Loucy (cell line): ENCODE data around the gene CLIC6.
"Not testable (repeated sequence)": the region's sequence is repeated elsewhere in the genome, so short reads cannot be mapped to it uniquely, and the experiment has no call there.

ENCODE experiments used
- H2AFZ ChIP-seq: fragments of 200-600 bp; sonication (generic); 2 replicates; pipeline ENCODE4 v1.6.0; 2016; ENCODE audit warnings: antibody characterized with exemption, mild to moderate bottlenecking, low read length, moderate library complexity
- H3F3A ChIP-seq: fragments of 200-600 bp; 2 replicates; pipeline ENCODE4 v1.6.0; 2016; ENCODE audit warnings: antibody characterized with exemption, low read depth, mild to moderate bottlenecking
- H3K27me3 ChIP-seq: fragments of 200-600 bp; sonication (generic); 2 replicates; pipeline ENCODE4 v1.6.1; 2014; ENCODE audit warnings: low read length, mild to moderate bottlenecking; ENCODE audit not compliant: insufficient read depth, poor library complexity, severe bottlenecking
- H3K36me3 ChIP-seq: fragments of 200-600 bp; sonication (generic); 2 replicates; pipeline ENCODE4 v1.6.1; 2016; ENCODE audit warnings: low read length; ENCODE audit not compliant: insufficient read depth
- H3K4me1 ChIP-seq: fragments of 200-600 bp; sonication (generic); 2 replicates; pipeline ENCODE4 v1.5.1; 2014; ENCODE audit warnings: low read length, mild to moderate bottlenecking; ENCODE audit not compliant: insufficient read depth, poor library complexity, severe bottlenecking
- H3K4me2 ChIP-seq: fragments of 200-600 bp; sonication (generic); 2 replicates; pipeline ENCODE4 v1.6.0; 2014; ENCODE audit warnings: antibody characterized with exemption, low read length, low read depth, mild to moderate bottlenecking; ENCODE audit not compliant: poor library complexity, severe bottlenecking
- H3K4me3 ChIP-seq: fragments of 200-600 bp; sonication (generic); 2 replicates; pipeline ENCODE4 v1.5.1; 2014; ENCODE audit warnings: low read length, mild to moderate bottlenecking, mixed read lengths; ENCODE audit not compliant: poor library complexity, severe bottlenecking
- H3K79me2 ChIP-seq: fragments of 200-600 bp; sonication (generic); 2 replicates; pipeline ENCODE4 v1.6.1; 2014; ENCODE audit warnings: low read length; ENCODE audit not compliant: insufficient read depth
- H3K9ac ChIP-seq: fragments of 200-600 bp; sonication (generic); 2 replicates; pipeline ENCODE4 v1.6.0; 2014; ENCODE audit warnings: mild to moderate bottlenecking, low read depth, low read length, moderate library complexity; ENCODE audit not compliant: poor library complexity, severe bottlenecking
- H3K9me2 ChIP-seq: fragments of 200-600 bp; sonication (generic); replicated peaks from 2 replicates; pipeline ENCODE4 v1.6.1; 2016; ENCODE audit warnings: low read depth, low read length, mixed read lengths
- H3K9me3 ChIP-seq: fragments of 200-600 bp; sonication (generic); 2 replicates; pipeline ENCODE4 v1.6.1; 2014; ENCODE audit warnings: mild to moderate bottlenecking, antibody characterized with exemption, low read length, low read depth; ENCODE audit not compliant: insufficient read depth
- H4K20me1 ChIP-seq: fragments of 200-600 bp; sonication (generic); 2 replicates; pipeline ENCODE4 v1.6.0; 2014; ENCODE audit warnings: antibody characterized with exemption, low read length, mild to moderate bottlenecking; ENCODE audit not compliant: insufficient read depth, poor library complexity, severe bottlenecking
- CTCF ChIP-seq: fragments of 200-600 bp; sonication (generic); conservative IDR thresholded peaks from 2 replicates; pipeline ENCODE4 v1.5.1; 2014; ENCODE audit warnings: mild to moderate bottlenecking, antibody characterized with exemption, low read length
- EZH2phosphoT487 ChIP-seq: fragments of 200-600 bp; IDR thresholded peaks from 2 replicates; pipeline ENCODE4 v1.6.1; 2018; ENCODE audit warnings: antibody characterized with exemption, mild to moderate bottlenecking, moderate library complexity, borderline replicate concordance

CLIC6 gene

GRCh38 chr21:34713621-34714020, 44.8 kb downstream of the CLIC6 start:
- H3K27me3 ChIP-seq, result no peaks in the 10 kb centered on the region
- H3K4me2 ChIP-seq, result no peak overlapping the region
- H3K9me3 ChIP-seq, result no peaks in the 10 kb centered on the region
- no peaks in the 10 kb centered on the region for H4K20me1 ChIP-seq
- no peaks in the 10 kb centered on the region for H3K79me2 ChIP-seq
- H3K4me1 ChIP-seq, result peaks cover 4% of the 10 kb centered on the region
- H3K4me3 ChIP-seq, result no peak overlapping the region
- H3K36me3 ChIP-seq, result no peaks in the 10 kb centered on the region
- no peak overlapping the region for H3K9ac ChIP-seq
- H3K9me2 ChIP-seq, result no peaks in the 10 kb centered on the region
- TF ChIP-seq CTCF (no peak), EZH2phosphoT487 (no peak)
- H3F3A ChIP-seq, result 0 out of 2 replicates have a peak, but pooled peaks cover 2% of the 10 kb centered on the region
- no peak overlapping the region for H2AFZ ChIP-seq

- TF ChIP-seq CTCF (no peak), EZH2phosphoT487 (no peak)
- Histone ChIP-seq H3K4me2 (no peak overlapping the region), H3K9me3 (no peaks in the 10 kb centered on the region), H3K79me2 (no peaks in the 10 kb centered on the region), H3K4me3 (no peak overlapping the region), H3K9ac (no peak overlapping the region), H3K27me3 (no peaks in the 10 kb centered on the region), H3K9me2 (no peaks in the 10 kb centered on the region), H3K36me3 (no peaks in the 10 kb centered on the region), H4K20me1 (no peaks in the 10 kb centered on the region), H2AFZ (no peak overlapping the region), H3F3A (no peaks in the 10 kb centered on the region), H3K4me1 (no peaks in the 10 kb centered on the region)
Measured at GRCh38 chr21:34715518-34715917, 46.7 kb downstream of the CLIC6 start.

GRCh38 chr21:34715985-34716596, 47.3 kb downstream of the CLIC6 start:
- H4K20me1 ChIP-seq, result no peaks in the 10 kb centered on the region
- TF ChIP-seq CTCF (no peak), EZH2phosphoT487 (no peak)
- no peaks in the 10 kb centered on the region for H3K27me3 ChIP-seq
- no peak overlapping the region for H2AFZ ChIP-seq
- H3K9ac ChIP-seq, result no peak overlapping the region
- no peaks in the 10 kb centered on the region for H3F3A ChIP-seq
- H3K9me2 ChIP-seq, result no peaks in the 10 kb centered on the region
- H3K4me2 ChIP-seq, result no peak overlapping the region
- H3K79me2 ChIP-seq, result no peaks in the 10 kb centered on the region
- no peaks in the 10 kb centered on the region for H3K4me1 ChIP-seq
- H3K4me3 ChIP-seq, result no peak overlapping the region
- no peaks in the 10 kb centered on the region for H3K36me3 ChIP-seq
- H3K9me3 ChIP-seq, result no peaks in the 10 kb centered on the region

GRCh38 chr21:34718529-34718928, 49.7 kb downstream of the CLIC6 start:
- not testable (repeated sequence) for H4K20me1 ChIP-seq, H3K9me2 ChIP-seq, H3K9ac ChIP-seq, H3K4me2 ChIP-seq, H3K27me3 ChIP-seq, H2AFZ ChIP-seq, H3K79me2 ChIP-seq, H3K36me3 ChIP-seq, H3F3A ChIP-seq, H3K9me3 ChIP-seq, H3K4me3 ChIP-seq, H3K4me1 ChIP-seq
